HCT116 (cell line): ENCODE results near the gene ZNF469. TPM values are rescaled to one million over a fixed set of nuclear protein-coding genes. Genes with fewer than 3 reads are reported as not detected.

ENCODE experiments used
- ATAC-seq: fragments of 200-7000 bp; cut with Tn5 transposase; 2 replicates; pipeline ENCODE4 v1.9.1; 2020; ENCODE audit warnings: mild to moderate bottlenecking, moderate library complexity
- BruUV-seq: library from RNA; stranded (reverse); fragments of 400-500 nt; replicated peaks from 2 replicates; lab custom pipeline; 2021; lab: Mats Ljungman, UMichigan
- CTCF ChIA-PET: fragments of 300-600 bp; sonication (Branson Sonifier 250); formaldehyde crosslinking; loops from one replicate; lab custom pipeline; 2021; ENCODE audit warnings: antibody characterized with exemption; lab: Charles Lee
- POLR2A ChIA-PET: fragments of 300-600, 350-600 bp; sonication (Branson Sonifier 250); formaldehyde crosslinking; loops from one replicate; lab custom pipeline; 2021; ENCODE audit warnings: antibody characterized with exemption; lab: Charles Lee
- RAD21 ChIA-PET, 2 experiments: fragments of 300-600 bp; sonication (Branson Sonifier 250); formaldehyde crosslinking; loops; one replicate each; lab custom pipeline; 2023; ENCODE audit warnings: low total read pairs in 2 of 2; ENCODE audit not compliant: uncharacterized antibody in 2 of 2, unreplicated experiment in 2 of 2, low non-redundant PET in 1 of 2; lab: Charles Lee
- DNase-seq: peaks from one replicate; pipeline ENCODE4 v3.0.0-alpha.2; 2010; ENCODE audit warnings: low read depth, low spot score
- H2AFZ ChIP-seq: fragments of 200-600 bp; shearing (Covaris generic), sonication (generic); 2 replicates; pipeline ENCODE4 v1.6.1; 2017; ENCODE audit warnings: low read depth, mixed run types, mixed read lengths, antibody characterized with exemption, low read length; ENCODE audit not compliant: poor library complexity, severe bottlenecking
- H3K27ac ChIP-seq: 2 replicates; pipeline ENCODE4 v1.5.1; 2012; ENCODE audit warnings: low read depth, low read length
- H3K27me3 ChIP-seq: fragments of 200-600 bp; sonication (generic); 2 replicates; pipeline ENCODE4 v1.6.1; 2016; ENCODE audit warnings: mixed run types, low read length, mixed read lengths; ENCODE audit not compliant: insufficient read depth
- H3K36me3 ChIP-seq, 2 experiments: fragments of 200-500 bp in 1 of 2; fragments of 200-600 bp in 1 of 2; sonication (Bioruptor generic) in 1 of 2; sonication (generic) in 1 of 2; 2 replicates each; pipeline versions ENCODE4 v1.5.1 to v1.6.1; 2014 to 2016; ENCODE audit warnings: low read length in 2 of 2, inconsistent platforms in 1 of 2, mixed read lengths in 1 of 2, mixed run types in 1 of 2; ENCODE audit not compliant: insufficient read depth in 2 of 2, control insufficient read depth in 1 of 2
- H3K4me1 ChIP-seq, 2 experiments: fragments of 200-600 bp in 1 of 2; sonication (generic) in 1 of 2; 2 replicates each; pipeline versions ENCODE4 v1.5.1 to v1.6.1; 2012 to 2017; ENCODE audit warnings: low read length in 2 of 2, inconsistent platforms in 1 of 2, mild to moderate bottlenecking in 1 of 2, mixed read lengths in 1 of 2, mixed run types in 1 of 2, moderate library complexity in 1 of 2; ENCODE audit not compliant: insufficient read depth in 2 of 2, control insufficient read depth in 1 of 2
- H3K4me2 ChIP-seq: fragments of 200-600 bp; sonication (generic); 2 replicates; pipeline ENCODE4 v1.6.1; 2017; ENCODE audit warnings: mixed run types, low read length, mixed read lengths
- H3K4me3 ChIP-seq, 2 experiments: fragments of 200-600 bp in 1 of 2; sonication (generic) in 1 of 2; replicated peaks in 1 of 2; 2 replicates each; pipeline ENCODE4 v1.5.1; 2011 to 2016; ENCODE audit warnings: low read length in 2 of 2, control low read depth in 1 of 2, low read depth in 1 of 2, mild to moderate bottlenecking in 1 of 2, mixed read lengths in 1 of 2, mixed run types in 1 of 2
- H3K79me2 ChIP-seq: fragments of 200-600 bp; sonication (generic); 2 replicates; pipeline ENCODE4 v1.6.1; 2017; ENCODE audit warnings: mild to moderate bottlenecking, mixed run types, low read length, moderate library complexity, mixed read lengths; ENCODE audit not compliant: insufficient read depth
- H3K9ac ChIP-seq: fragments of 200-600 bp; sonication (generic); 2 replicates; pipeline ENCODE4 v1.6.1; 2016; ENCODE audit warnings: low read length, mixed read lengths
- H3K9me2 ChIP-seq: fragments of 200-600 bp; sonication (generic), shearing (Covaris generic); 2 replicates; pipeline ENCODE4 v1.6.1; 2017; ENCODE audit warnings: mixed run types, mild to moderate bottlenecking, moderate library complexity; ENCODE audit not compliant: insufficient read depth
- H3K9me3 ChIP-seq, 2 experiments: fragments of 200-500 bp in 1 of 2; fragments of 200-600 bp in 1 of 2; sonication (Bioruptor generic) in 1 of 2; sonication (generic) in 1 of 2; 2 replicates each; pipeline ENCODE4 v1.6.1; 2014 to 2017; ENCODE audit warnings: low read length in 2 of 2, mixed read lengths in 2 of 2, inconsistent platforms in 1 of 2, low read depth in 1 of 2, mild to moderate bottlenecking in 1 of 2, mixed run types in 1 of 2, moderate library complexity in 1 of 2; ENCODE audit not compliant: control insufficient read depth in 1 of 2, insufficient read depth in 1 of 2
- H4K20me1 ChIP-seq: fragments of 200-600 bp; sonication (generic), shearing (Covaris generic); 2 replicates; pipeline ENCODE4 v1.6.1; 2017; ENCODE audit warnings: mixed run types, mild to moderate bottlenecking, moderate library complexity; ENCODE audit not compliant: insufficient read depth
- JUND ChIP-seq: IDR thresholded peaks from 2 replicates; pipeline ENCODE4 v1.6.1; 2012
- POLR2AphosphoS5 ChIP-seq: IDR thresholded peaks from 2 replicates; pipeline ENCODE4 v1.6.1; 2011; ENCODE audit warnings: mild to moderate bottlenecking, low read depth, low read length, moderate library complexity
- REST ChIP-seq: IDR thresholded peaks from 2 replicates; pipeline ENCODE4 v1.6.1; 2012; ENCODE audit warnings: low read depth
- SP1 ChIP-seq: IDR thresholded peaks from 2 replicates; pipeline ENCODE4 v1.6.1; 2012; ENCODE audit warnings: low read depth
- TCF7L2 ChIP-seq: IDR thresholded peaks from 2 replicates; pipeline ENCODE4 v1.7.0; 2011; ENCODE audit warnings: borderline replicate concordance, inconsistent platforms; ENCODE audit not compliant: insufficient read depth, insufficient read length; ENCODE audit errors: extremely low read depth
- ZFX ChIP-seq: fragments of 450-650 bp; IDR thresholded peaks from 2 replicates; pipeline ENCODE4 v1.6.1; 2017
- intact Hi-C: fragments of 100-400 bp; cut with micrococcal nuclease; formaldehyde crosslinking; loops from 2 replicates; pipeline ENCODE4 v1.10.0; 2022
- total RNA-seq: library from RNA; stranded (reverse); gene quantifications from one replicate; pipeline ENCODE4 v1.2.1, GENCODE V29; 2021; ENCODE audit not compliant: unreplicated experiment

ZNF469 gene
- total RNA-seq, 1 experiment from 2014 or later = 5.9 TPM

- peaks cover 0 to 4% of the 10 kb centered on the region in 2 experiments; a peak in 1 of 4 replicates for H3K4me1 ChIP-seq
- RAD21 ChIA-PET = no interaction called here
- H2AFZ ChIP-seq = no peak overlapping the region
- POLR2A ChIA-PET = no interaction called here
- DNase-seq = no peak
- no peaks in the 10 kb centered on the region for H3K36me3 ChIP-seq
- H3K4me2 ChIP-seq = no peak overlapping the region
- BruUV-seq = no TSS peak
- no peak overlapping the region for H3K27ac ChIP-seq
- intact Hi-C loops = no loop called here
- no peaks in the 10 kb centered on the region for H3K27me3 ChIP-seq
- CTCF ChIA-PET = no interaction called here
- peaks cover 4% of the 10 kb centered on the region; the same call in 1 of the 2 replicates for H3K79me2 ChIP-seq
- no peaks in the 10 kb centered on the region for H4K20me1 ChIP-seq
- H3K9me2 ChIP-seq = no peaks in the 10 kb centered on the region
- ATAC-seq = no peak
- H3K9me3 ChIP-seq = no peaks in the 10 kb centered on the region
- H3K4me3 ChIP-seq = no peak overlapping the region
- H3K9ac ChIP-seq = no peak overlapping the region
- TF ChIP-seq JUND (no peak), REST (no peak), SP1 (no peak), POLR2AphosphoS5 (no peak), TCF7L2 (no peak), ZFX (no peak)
Observed at GRCh38 chr16:88395669-88396584, 13.2 kb downstream of the ZNF469 start.
